Effector memory CD8-positive, alpha-beta T cell (primary cell): Measurements from ENCODE around the gene SIT1.

Source experiments
- ATAC-seq: fragments of 150-1000 bp; cut with Tn5 transposase; replicated peaks from 2 replicates; pipeline ENCODE4 v1.10.0; 2021; ENCODE audit warnings: mild to moderate bottlenecking, moderate library complexity
- DNase-seq, 3 experiments: peaks; one replicate each; pipeline ENCODE4 v3.0.0; 2021
- H3K27ac Mint-ChIP-seq, 2 donors: one replicate each; pipeline ENCODE4 v1.8.0; 2022; ENCODE audit warnings: mild to moderate bottlenecking in 2 of 2, mixed read lengths in 2 of 2, moderate library complexity in 2 of 2
- H3K27me3 Mint-ChIP-seq, 2 donors: one replicate each; pipeline ENCODE4 v1.8.0; 2022; ENCODE audit warnings: mixed read lengths in 2 of 2
- H3K36me3 Mint-ChIP-seq: one replicate; pipeline ENCODE4 v1.8.0; 2022; ENCODE audit warnings: mild to moderate bottlenecking, moderate library complexity, mixed read lengths; ENCODE audit not compliant: insufficient read depth
- H3K4me1 Mint-ChIP-seq, 2 donors: one replicate each; pipeline ENCODE4 v1.8.0; 2022; ENCODE audit warnings: low read depth in 2 of 2, mixed read lengths in 2 of 2
- H3K4me3 Mint-ChIP-seq, 2 donors: one replicate each; pipeline ENCODE4 v1.8.0; 2022; ENCODE audit warnings: mild to moderate bottlenecking in 2 of 2, mixed read lengths in 2 of 2, moderate library complexity in 2 of 2
- H3K9me3 Mint-ChIP-seq, 2 donors: one replicate each; pipeline ENCODE4 v1.8.0; 2022; ENCODE audit warnings: mixed read lengths in 2 of 2

The SIT1 gene

GRCh38 chr9:35688558-35689541, 38.1 kb upstream of the SIT1 start:
- peaks cover 9% of the 10 kb centered on the region for H3K36me3 Mint-ChIP-seq
- H3K27ac Mint-ChIP-seq: peak overlapping the region; percentile 60 to 83
- ATAC-seq (no peak), DNase-seq (no peak)
- H3K27me3 Mint-ChIP-seq: no peaks in the 10 kb centered on the region
- peak overlapping the region; percentile 40 to 61 for H3K4me3 Mint-ChIP-seq
- H3K4me1 Mint-ChIP-seq: peaks cover 3 to 16% of the 10 kb centered on the region in 2 donors
- H3K9me3 Mint-ChIP-seq: no peaks in the 10 kb centered on the region

- Mint-ChIP-seq H3K27ac (peak overlapping the region; percentile 60 to 83), H3K4me3 (no peak overlapping the region), H3K36me3 (peaks cover 8% of the 10 kb centered on the region), H3K9me3 (no peaks in the 10 kb centered on the region), H3K27me3 (no peaks in the 10 kb centered on the region), H3K4me1 (peaks cover 3 to 17% of the 10 kb centered on the region in 2 donors)
- ATAC-seq: no peak
- no peak for DNase-seq
Observed at GRCh38 chr9:35687972-35688557, 37.3 kb upstream of the SIT1 start.

GRCh38 chr9:35687306-35687705, 36.6 kb upstream of the SIT1 start:
- H3K36me3 Mint-ChIP-seq: peaks cover 8% of the 10 kb centered on the region
- H3K27ac Mint-ChIP-seq: no peak overlapping the region
- no peak overlapping the region for H3K4me3 Mint-ChIP-seq
- no peaks in the 10 kb centered on the region for H3K27me3 Mint-ChIP-seq
- ATAC-seq: no peak
- DNase-seq: no peak
- H3K4me1 Mint-ChIP-seq: peaks cover 3 to 17% of the 10 kb centered on the region in 2 donors
- no peaks in the 10 kb centered on the region for H3K9me3 Mint-ChIP-seq

- H3K27ac Mint-ChIP-seq: peak overlapping the region in 1 of 2 donors; percentile 0
- H3K9me3 Mint-ChIP-seq: no peaks in the 10 kb centered on the region
- no peak overlapping the region for H3K4me3 Mint-ChIP-seq
- DNase-seq: no peak
- peaks cover 3 to 18% of the 10 kb centered on the region in 2 donors for H3K4me1 Mint-ChIP-seq
- H3K36me3 Mint-ChIP-seq: peaks cover 11% of the 10 kb centered on the region
- ATAC-seq: no peak
- H3K27me3 Mint-ChIP-seq: no peaks in the 10 kb centered on the region
Observed at GRCh38 chr9:35686222-35687203, 35.8 kb upstream of the SIT1 start.

- peaks cover 3 to 12% of the 10 kb centered on the region in 2 donors for H3K4me1 Mint-ChIP-seq
- no peaks in the 10 kb centered on the region for H3K27me3 Mint-ChIP-seq
- ATAC-seq: no peak
- no peak overlapping the region for H3K27ac Mint-ChIP-seq
- no peak overlapping the region for H3K4me3 Mint-ChIP-seq
- no peaks in the 10 kb centered on the region for H3K9me3 Mint-ChIP-seq
- peaks cover 8% of the 10 kb centered on the region for H3K36me3 Mint-ChIP-seq
- DNase-seq: no peak
Observed at GRCh38 chr9:35685506-35685905, 34.8 kb upstream of the SIT1 start.

GRCh38 chr9:35684921-35685320, 34.2 kb upstream of the SIT1 start:
- peaks cover 3 to 14% of the 10 kb centered on the region in 2 donors for H3K4me1 Mint-ChIP-seq
- DNase-seq: no peak
- no peak for ATAC-seq
- no peak overlapping the region for H3K27ac Mint-ChIP-seq
- H3K36me3 Mint-ChIP-seq: peaks cover 8% of the 10 kb centered on the region
- no peaks in the 10 kb centered on the region for H3K27me3 Mint-ChIP-seq
- H3K9me3 Mint-ChIP-seq: no peaks in the 10 kb centered on the region
- no peak overlapping the region for H3K4me3 Mint-ChIP-seq

GRCh38 chr9:35683323-35683722, 32.6 kb upstream of the SIT1 start:
- Mint-ChIP-seq H3K36me3 (peaks cover 8% of the 10 kb centered on the region), H3K4me1 (peaks cover 3 to 6% of the 10 kb centered on the region in 2 donors), H3K27ac (peak overlapping the region in 1 of 2 donors; percentile 66)

GRCh38 chr9:35682520-35683315, 32.0 kb upstream of the SIT1 start:
- peaks cover 8% of the 10 kb centered on the region for H3K36me3 Mint-ChIP-seq
- peaks cover 3 to 6% of the 10 kb centered on the region in 2 donors for H3K4me1 Mint-ChIP-seq
- no peaks in the 10 kb centered on the region for H3K9me3 Mint-ChIP-seq
- H3K27me3 Mint-ChIP-seq: no peaks in the 10 kb centered on the region
- DNase-seq (no peak), ATAC-seq (no peak)
- no peak overlapping the region for H3K4me3 Mint-ChIP-seq
- peak overlapping the region in 1 of 2 donors; percentile 66 for H3K27ac Mint-ChIP-seq

More at GRCh38 chr9:35683323-35683722, 32.6 kb upstream of the SIT1 start:
- no peaks in the 10 kb centered on the region for H3K9me3 Mint-ChIP-seq
- no peak for DNase-seq
- no peak for ATAC-seq
- H3K4me3 Mint-ChIP-seq: no peak overlapping the region
- H3K27me3 Mint-ChIP-seq: no peaks in the 10 kb centered on the region

- ATAC-seq (no peak), DNase-seq (no peak)
- Mint-ChIP-seq H3K36me3 (peaks cover 8% of the 10 kb centered on the region), H3K9me3 (no peaks in the 10 kb centered on the region), H3K27me3 (no peaks in the 10 kb centered on the region), H3K4me1 (peaks cover 3 to 6% of the 10 kb centered on the region in 2 donors), H3K4me3 (no peak overlapping the region), H3K27ac (peak overlapping the region in 1 of 2 donors; percentile 65)
Observed at GRCh38 chr9:35682051-35682450, 31.3 kb upstream of the SIT1 start.

GRCh38 chr9:35681341-35682002, 30.7 kb upstream of the SIT1 start:
- peak overlapping the region in 1 of 2 donors; percentile 65 for H3K27ac Mint-ChIP-seq
- H3K27me3 Mint-ChIP-seq: peaks cover 0 to 3% of the 10 kb centered on the region in 2 donors
- no peak for DNase-seq
- peaks cover 3 to 7% of the 10 kb centered on the region in 2 donors for H3K4me1 Mint-ChIP-seq
- H3K4me3 Mint-ChIP-seq: no peak overlapping the region
- H3K9me3 Mint-ChIP-seq: no peaks in the 10 kb centered on the region
- H3K36me3 Mint-ChIP-seq: peaks cover 8% of the 10 kb centered on the region
- ATAC-seq: no peak

- H3K36me3 Mint-ChIP-seq: peaks cover 8% of the 10 kb centered on the region
- no peak overlapping the region for H3K4me3 Mint-ChIP-seq
- no peak for ATAC-seq
- H3K27me3 Mint-ChIP-seq: peaks cover 0 to 8% of the 10 kb centered on the region in 2 donors
- no peaks in the 10 kb centered on the region for H3K9me3 Mint-ChIP-seq
- no peak overlapping the region for H3K27ac Mint-ChIP-seq
- peaks cover 4 to 11% of the 10 kb centered on the region in 2 donors for H3K4me1 Mint-ChIP-seq
- DNase-seq: no peak
Observed at GRCh38 chr9:35680331-35681105, 29.8 kb upstream of the SIT1 start.
